Measurements from ENCODE around the gene FOXR1.
A peak's percentile ranks its signal among the peaks of the same experiment; 100 is the strongest.

FOXR1 gene

DNA sequence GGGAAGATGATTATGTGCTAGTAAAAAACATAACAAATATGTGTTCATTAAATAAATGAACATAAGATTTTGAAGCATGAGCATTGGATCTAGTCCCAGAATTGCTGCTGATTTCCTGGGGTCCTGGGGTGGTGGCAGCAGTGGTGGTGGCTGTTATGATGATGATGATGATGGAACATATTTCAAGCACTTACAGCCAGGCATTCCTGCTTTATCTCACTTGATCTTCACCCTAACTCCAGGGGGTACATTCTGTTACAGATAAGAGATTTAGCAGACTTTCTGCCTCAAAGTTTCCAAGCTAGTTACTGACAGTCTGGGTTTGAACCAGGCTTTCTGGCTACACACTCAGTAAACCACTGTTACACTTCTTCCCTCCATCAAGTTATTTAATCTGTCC, 52.2 kb downstream of the FOXR1 start:
- no peaks in the 10 kb centered on the region for H4K20me1 ChIP-seq (ENCODE audit: insufficient read depth, low read length)
- no peak overlapping the region for H3K27ac ChIP-seq (ENCODE audit: low read depth, low read length, poor library complexity, severe bottlenecking)
- no peaks in the 10 kb centered on the region for H3K9me2 ChIP-seq (ENCODE audit: low read depth, low read length)
- TF ChIP-seq EZH2 (IDR thresholded peaks at IDR 0.05; ENCODE audit: borderline replicate concordance, low read length), result no peak
- TF ChIP-seq, protein P1, sequence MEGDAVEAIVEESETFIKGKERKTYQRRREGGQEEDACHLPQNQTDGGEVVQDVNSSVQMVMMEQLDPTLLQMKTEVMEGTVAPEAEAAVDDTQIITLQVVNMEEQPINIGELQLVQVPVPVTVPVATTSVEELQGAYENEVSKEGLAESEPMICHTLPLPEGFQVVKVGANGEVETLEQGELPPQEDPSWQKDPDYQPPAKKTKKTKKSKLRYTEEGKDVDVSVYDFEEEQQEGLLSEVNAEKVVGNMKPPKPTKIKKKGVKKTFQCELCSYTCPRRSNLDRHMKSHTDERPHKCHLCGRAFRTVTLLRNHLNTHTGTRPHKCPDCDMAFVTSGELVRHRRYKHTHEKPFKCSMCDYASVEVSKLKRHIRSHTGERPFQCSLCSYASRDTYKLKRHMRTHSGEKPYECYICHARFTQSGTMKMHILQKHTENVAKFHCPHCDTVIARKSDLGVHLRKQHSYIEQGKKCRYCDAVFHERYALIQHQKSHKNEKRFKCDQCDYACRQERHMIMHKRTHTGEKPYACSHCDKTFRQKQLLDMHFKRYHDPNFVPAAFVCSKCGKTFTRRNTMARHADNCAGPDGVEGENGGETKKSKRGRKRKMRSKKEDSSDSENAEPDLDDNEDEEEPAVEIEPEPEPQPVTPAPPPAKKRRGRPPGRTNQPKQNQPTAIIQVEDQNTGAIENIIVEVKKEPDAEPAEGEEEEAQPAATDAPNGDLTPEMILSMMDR (IDR thresholded peaks at IDR 0.05; ENCODE audit: low read length), result no peak
- no peaks in the 10 kb centered on the region for H3K27me3 ChIP-seq (ENCODE audit: insufficient read depth, low read length)
- no peak overlapping the region for H2AFZ ChIP-seq (ENCODE audit: low read length)
- H3K4me2 ChIP-seq (ENCODE audit: low read length), result no peak overlapping the region
- H3K9ac ChIP-seq (ENCODE audit: low read length), result no peak overlapping the region
- no peaks in the 10 kb centered on the region for H3K9me3 ChIP-seq (ENCODE audit: low read length)
- H3K79me2 ChIP-seq (ENCODE audit: insufficient read depth, low read length), result peaks cover 12% of the 10 kb centered on the region; the same call in 1 of the 2 replicates
- no peak overlapping the region for H3K4me3 ChIP-seq (ENCODE audit: low read depth, low read length, poor library complexity, severe bottlenecking)
- H3K4me1 ChIP-seq (ENCODE audit: insufficient read depth, low read length, severe bottlenecking), result peaks cover 17% of the 10 kb centered on the region
- H3F3A ChIP-seq (ENCODE audit: insufficient read depth, low read length), result no peaks in the 10 kb centered on the region
- H3K36me3 ChIP-seq (ENCODE audit: insufficient read depth, low read length), result peaks cover 77% of the 10 kb centered on the region

DNA sequence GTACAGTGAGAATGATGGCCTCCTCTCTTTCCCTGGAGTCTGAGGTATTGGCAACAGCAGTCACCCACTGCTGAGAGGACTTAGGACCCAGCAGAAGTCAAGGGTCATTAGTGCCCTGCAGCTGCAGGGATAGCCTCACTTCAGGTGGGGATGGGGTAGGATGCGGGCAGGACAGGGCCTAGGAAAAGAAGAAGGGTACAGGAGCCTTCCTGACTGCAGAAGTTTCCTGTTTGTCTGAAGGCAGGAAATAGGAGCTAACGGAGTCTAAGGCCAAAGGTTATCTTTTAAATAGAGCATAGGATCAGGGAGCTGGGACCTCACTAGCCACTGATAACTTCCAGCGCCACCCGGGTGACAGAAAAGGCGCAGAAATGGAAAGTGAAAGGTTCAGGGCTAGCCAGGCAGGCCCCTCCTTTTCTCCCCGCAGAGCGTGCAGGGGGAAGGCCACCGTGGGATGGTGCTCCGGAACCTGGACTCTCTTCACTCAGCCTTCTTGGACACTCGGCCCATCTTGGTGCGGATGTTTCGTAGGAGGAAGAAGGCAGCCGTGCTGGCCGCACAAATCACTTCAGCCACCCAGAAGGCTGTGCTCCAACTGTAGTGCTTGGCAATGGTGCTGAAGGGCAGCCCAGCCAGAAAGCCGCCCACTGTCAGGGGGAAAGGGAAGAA, 53.0 kb downstream of the FOXR1 start:
- no peaks in the 10 kb centered on the region for H3K27me3 ChIP-seq (ENCODE audit: insufficient read depth, low read length)
- H3K4me2 ChIP-seq (ENCODE audit: low read length), result no peak overlapping the region
- H4K20me1 ChIP-seq (ENCODE audit: insufficient read depth, low read length), result no peaks in the 10 kb centered on the region
- H2AFZ ChIP-seq (ENCODE audit: low read length), result no peak overlapping the region
- TF ChIP-seq, protein P1 (IDR thresholded peaks at IDR 0.05; ENCODE audit: low read length), result no peak
- TF ChIP-seq EZH2 (IDR thresholded peaks at IDR 0.05; ENCODE audit: borderline replicate concordance, low read length), result no peak
- H3K79me2 ChIP-seq (ENCODE audit: insufficient read depth, low read length), result peaks cover 8% of the 10 kb centered on the region; the same call in 1 of the 2 replicates
- peaks cover 81% of the 10 kb centered on the region for H3K36me3 ChIP-seq (ENCODE audit: insufficient read depth, low read length)
- no peaks in the 10 kb centered on the region for H3K9me2 ChIP-seq (ENCODE audit: low read depth, low read length)
- no peak overlapping the region for H3K27ac ChIP-seq (ENCODE audit: low read depth, low read length, poor library complexity, severe bottlenecking)
- no peak overlapping the region for H3K4me3 ChIP-seq (ENCODE audit: low read depth, low read length, poor library complexity, severe bottlenecking)
- no peak overlapping the region for H3K9ac ChIP-seq (ENCODE audit: low read length)
- H3K9me3 ChIP-seq (ENCODE audit: low read length), result no peaks in the 10 kb centered on the region
- H3K4me1 ChIP-seq (ENCODE audit: insufficient read depth, low read length, severe bottlenecking), result peaks cover 23% of the 10 kb centered on the region
- H3F3A ChIP-seq (ENCODE audit: insufficient read depth, low read length), result no peaks in the 10 kb centered on the region

DNA sequence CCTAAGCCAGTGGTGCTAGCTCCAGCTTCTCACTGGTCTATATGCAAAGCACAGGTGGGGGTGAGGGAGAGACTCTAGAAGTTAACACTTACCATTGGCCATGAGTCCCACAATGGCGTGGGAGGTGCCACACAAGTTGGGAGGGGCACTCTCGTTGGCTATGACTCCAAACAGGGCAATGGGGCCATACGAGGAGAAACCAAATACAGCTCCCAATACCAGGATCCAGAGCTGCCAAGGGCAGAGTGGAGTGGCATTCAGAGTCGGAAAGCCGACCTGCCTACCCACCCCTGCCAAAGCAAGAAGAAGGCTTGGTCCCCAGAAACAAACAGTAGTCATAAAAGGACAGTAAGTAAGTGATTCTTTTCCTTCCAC, 53.5 kb downstream of the FOXR1 start:
- Histone ChIP-seq H3K4me3 (ENCODE audit: low read depth, low read length, poor library complexity, severe bottlenecking) (no peak overlapping the region), H3F3A (ENCODE audit: insufficient read depth, low read length) (no peaks in the 10 kb centered on the region), H3K36me3 (ENCODE audit: insufficient read depth, low read length) (peaks cover 78% of the 10 kb centered on the region), H3K27ac (ENCODE audit: low read depth, low read length, poor library complexity, severe bottlenecking) (peak overlapping the region; percentile 2), H3K9me2 (ENCODE audit: low read depth, low read length) (no peaks in the 10 kb centered on the region), H2AFZ (ENCODE audit: low read length) (no peak overlapping the region), H3K79me2 (ENCODE audit: insufficient read depth, low read length) (0 out of 2 replicates have a peak, but pooled peaks cover 7% of the 10 kb centered on the region), H3K27me3 (ENCODE audit: insufficient read depth, low read length) (no peaks in the 10 kb centered on the region), H3K9ac (ENCODE audit: low read length) (no peak overlapping the region), H3K9me3 (ENCODE audit: low read length) (no peaks in the 10 kb centered on the region), H3K4me1 (ENCODE audit: insufficient read depth, low read length, severe bottlenecking) (peaks cover 22% of the 10 kb centered on the region), H3K4me2 (ENCODE audit: low read length) (no peak overlapping the region), H4K20me1 (ENCODE audit: insufficient read depth, low read length) (no peaks in the 10 kb centered on the region)
- TF ChIP-seq, protein P1 (IDR thresholded peaks at IDR 0.05; ENCODE audit: low read length), result no peak
- TF ChIP-seq EZH2 (IDR thresholded peaks at IDR 0.05; ENCODE audit: borderline replicate concordance, low read length), result no peak
